ENCODE measurements around the gene SLC44A4. TPM values are rescaled to one million over a fixed set of nuclear protein-coding genes. Genes with fewer than 3 reads are reported as not detected.
"Not testable (repeated sequence)": the region's sequence is repeated elsewhere in the genome, so short reads cannot be mapped to it uniquely, and the experiment has no call there.

The SLC44A4 gene
- total RNA-seq, 1 donor from 2014 or later: 17.5 TPM

- Mint-ChIP-seq H3K4me3 (ENCODE audit: low read depth) (no peak overlapping the region), H3K9me3 (ENCODE audit: low read depth) (no peaks in the 10 kb centered on the region), H3K27ac (no peak overlapping the region), H3K27me3 (peaks cover 2% of the 10 kb centered on the region), H3K4me1 (ENCODE audit: low read depth) (no peaks in the 10 kb centered on the region), H3K36me3 (ENCODE audit: insufficient read depth) (no peaks in the 10 kb centered on the region)
- no peak for TF ChIP-seq CTCF (IDR thresholded peaks at IDR 0.05; ENCODE audit: unreplicated experiment)
- DNase-seq (ENCODE audit: low spot score, unreplicated experiment): no peak
Measured at GRCh38 chr6:31911826-31912585, 33.2 kb upstream of the SLC44A4 start.

- H3K4me1 Mint-ChIP-seq (ENCODE audit: low read depth); H3K36me3 Mint-ChIP-seq (ENCODE audit: insufficient read depth); H3K27ac Mint-ChIP-seq; H3K4me3 Mint-ChIP-seq (ENCODE audit: low read depth); H3K9me3 Mint-ChIP-seq (ENCODE audit: low read depth); H3K27me3 Mint-ChIP-seq; DNase-seq (ENCODE audit: low spot score, unreplicated experiment): not testable (repeated sequence)
Measured at GRCh38 chr6:31909298-31909697, 30.5 kb upstream of the SLC44A4 start.

- no peak for TF ChIP-seq CTCF (IDR thresholded peaks at IDR 0.05; ENCODE audit: unreplicated experiment)
Measured at GRCh38 chr6:31908791-31909190, 30.0 kb upstream of the SLC44A4 start.

GRCh38 chr6:31908255-31908654, 29.5 kb upstream of the SLC44A4 start:
- H3K9me3 Mint-ChIP-seq (ENCODE audit: low read depth); H3K27me3 Mint-ChIP-seq; H3K27ac Mint-ChIP-seq; H3K4me3 Mint-ChIP-seq (ENCODE audit: low read depth); DNase-seq (ENCODE audit: low spot score, unreplicated experiment); H3K4me1 Mint-ChIP-seq (ENCODE audit: low read depth); H3K36me3 Mint-ChIP-seq (ENCODE audit: insufficient read depth): not testable (repeated sequence)

More at GRCh38 chr6:31908791-31909190, 30.0 kb upstream of the SLC44A4 start:
- Mint-ChIP-seq H3K4me1 (ENCODE audit: low read depth) (peaks cover 2% of the 10 kb centered on the region), H3K27ac (no peak overlapping the region), H3K9me3 (ENCODE audit: low read depth) (no peaks in the 10 kb centered on the region), H3K4me3 (ENCODE audit: low read depth) (no peak overlapping the region), H3K27me3 (peaks cover 7% of the 10 kb centered on the region), H3K36me3 (ENCODE audit: insufficient read depth) (no peaks in the 10 kb centered on the region)
- DNase-seq (ENCODE audit: low spot score, unreplicated experiment): no peak

GRCh38 chr6:31907158-31907813, 28.5 kb upstream of the SLC44A4 start:
- DNase-seq (ENCODE audit: low spot score, unreplicated experiment): no peak
- H3K36me3 Mint-ChIP-seq (ENCODE audit: insufficient read depth): no peaks in the 10 kb centered on the region
- H3K27me3 Mint-ChIP-seq: peaks cover 7% of the 10 kb centered on the region
- H3K27ac Mint-ChIP-seq: no peak overlapping the region
- TF ChIP-seq CTCF (IDR thresholded peaks at IDR 0.05; ENCODE audit: unreplicated experiment): no peak
- H3K4me3 Mint-ChIP-seq (ENCODE audit: low read depth): no peak overlapping the region
- H3K4me1 Mint-ChIP-seq (ENCODE audit: low read depth): peaks cover 9% of the 10 kb centered on the region
- no peaks in the 10 kb centered on the region for H3K9me3 Mint-ChIP-seq (ENCODE audit: low read depth)

- not testable (repeated sequence) for H3K27me3 Mint-ChIP-seq; H3K36me3 Mint-ChIP-seq (ENCODE audit: insufficient read depth); H3K4me3 Mint-ChIP-seq (ENCODE audit: low read depth); H3K9me3 Mint-ChIP-seq (ENCODE audit: low read depth); H3K27ac Mint-ChIP-seq; DNase-seq (ENCODE audit: low spot score, unreplicated experiment); H3K4me1 Mint-ChIP-seq (ENCODE audit: low read depth)
Measured at GRCh38 chr6:31906727-31907126, 27.9 kb upstream of the SLC44A4 start.

- no peak overlapping the region for H3K4me3 Mint-ChIP-seq (ENCODE audit: low read depth)
- no peak overlapping the region for H3K27ac Mint-ChIP-seq
- no peaks in the 10 kb centered on the region for H3K36me3 Mint-ChIP-seq (ENCODE audit: insufficient read depth)
- peaks cover 7% of the 10 kb centered on the region for H3K27me3 Mint-ChIP-seq
- H3K9me3 Mint-ChIP-seq (ENCODE audit: low read depth): no peaks in the 10 kb centered on the region
- no peak for TF ChIP-seq CTCF (IDR thresholded peaks at IDR 0.05; ENCODE audit: unreplicated experiment)
- H3K4me1 Mint-ChIP-seq (ENCODE audit: low read depth): peaks cover 9% of the 10 kb centered on the region
- no peak for DNase-seq (ENCODE audit: low spot score, unreplicated experiment)
Measured at GRCh38 chr6:31906122-31906521, 27.3 kb upstream of the SLC44A4 start.

All from progenitor cell of endocrine pancreas (in vitro differentiated cells).